IPS-15b (cell line): ENCODE data around the gene CC2D1A.

Experiments used
- H3K27me3 ChIP-seq: one replicate; pipeline ENCODE4 v1.6.1; 2013; ENCODE audit warnings: low read length; ENCODE audit not compliant: control insufficient read depth, insufficient read depth
- H3K36me3 ChIP-seq: one replicate; pipeline ENCODE4 v1.6.1; 2013; ENCODE audit warnings: low read length; ENCODE audit not compliant: control insufficient read depth, insufficient read depth
- H3K4me1 ChIP-seq: one replicate; pipeline ENCODE4 v1.6.1; 2013; ENCODE audit warnings: mild to moderate bottlenecking, low read length; ENCODE audit not compliant: control insufficient read depth, insufficient read depth
- H3K4me3 ChIP-seq: one replicate; pipeline ENCODE4 v1.5.1; 2013; ENCODE audit warnings: low read depth, low read length
- H3K9ac ChIP-seq: one replicate; pipeline ENCODE4 v1.6.1; 2013; ENCODE audit warnings: low read depth, mild to moderate bottlenecking, low read length
- H3K9me3 ChIP-seq: one replicate; pipeline ENCODE4 v1.6.1; 2013; ENCODE audit warnings: mild to moderate bottlenecking, low read length; ENCODE audit not compliant: control insufficient read depth, insufficient read depth

The CC2D1A gene

GRCh38 chr19:13881251-13881691 is 24.7 kb upstream of the CC2D1A start:
- Histone ChIP-seq H3K27me3 (peaks cover 4% of the 10 kb centered on the region), H3K36me3 (no peaks in the 10 kb centered on the region), H3K4me1 (peaks cover 10% of the 10 kb centered on the region), H3K4me3 (no peak overlapping the region), H3K9me3 (no peaks in the 10 kb centered on the region), H3K9ac (no peak overlapping the region)

DNA sequence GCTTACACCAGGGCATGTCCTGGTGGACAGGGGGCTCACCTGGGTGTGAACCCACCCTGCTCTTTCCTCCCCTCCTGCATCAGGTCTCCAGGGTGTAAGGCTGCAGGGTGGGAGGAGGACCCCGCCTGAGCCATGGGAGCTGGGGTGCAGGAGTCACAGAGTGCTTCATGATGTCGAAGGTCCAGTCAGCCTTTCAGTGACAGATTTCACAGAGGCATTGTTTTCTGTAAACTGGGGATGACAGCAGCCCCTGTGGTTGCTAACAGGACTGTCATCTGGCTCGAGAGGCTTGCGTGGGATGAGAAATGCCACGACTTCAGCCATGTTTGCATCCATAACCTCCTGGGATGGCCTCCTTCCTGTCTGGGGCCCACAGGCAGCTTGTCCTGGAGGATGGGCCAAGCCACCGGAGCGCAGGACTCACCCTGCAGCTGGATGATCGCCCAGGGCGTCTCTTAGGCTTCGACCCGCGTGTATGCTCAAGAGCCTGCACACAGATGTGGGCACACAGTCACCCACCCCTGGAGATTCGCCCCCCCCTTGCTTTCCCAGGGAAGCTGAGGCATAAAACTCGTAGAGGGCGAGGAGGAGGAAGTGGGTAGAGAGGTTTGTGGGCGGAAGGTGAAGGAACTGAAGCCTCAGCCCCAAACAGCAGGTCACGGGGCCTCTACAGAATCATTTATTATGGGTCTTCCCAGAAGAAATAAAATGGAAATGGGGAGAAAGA is 24.1 kb upstream of the CC2D1A start:
- Histone ChIP-seq H3K4me3 (no peak overlapping the region), H3K9me3 (no peaks in the 10 kb centered on the region), H3K4me1 (peaks cover 10% of the 10 kb centered on the region), H3K36me3 (no peaks in the 10 kb centered on the region), H3K27me3 (peaks cover 4% of the 10 kb centered on the region), H3K9ac (no peak overlapping the region)

- Histone ChIP-seq H3K4me3 (no peak overlapping the region), H3K9me3 (no peaks in the 10 kb centered on the region), H3K36me3 (no peaks in the 10 kb centered on the region), H3K9ac (no peak overlapping the region), H3K4me1 (peaks cover 10% of the 10 kb centered on the region), H3K27me3 (no peaks in the 10 kb centered on the region)
Measured at GRCh38 chr19:13882419-13882795, 23.6 kb upstream of the CC2D1A start.

- H3K4me1 ChIP-seq: peaks cover 10% of the 10 kb centered on the region
- no peaks in the 10 kb centered on the region for H3K9me3 ChIP-seq
- H3K9ac ChIP-seq: no peak overlapping the region
- no peaks in the 10 kb centered on the region for H3K27me3 ChIP-seq
- no peaks in the 10 kb centered on the region for H3K36me3 ChIP-seq
- no peak overlapping the region for H3K4me3 ChIP-seq
Measured at GRCh38 chr19:13882836-13883235, 23.2 kb upstream of the CC2D1A start.

- H3K9ac ChIP-seq: no peak overlapping the region
Measured at GRCh38 chr19:13883516-13884064, 22.4 kb upstream of the CC2D1A start.

DNA sequence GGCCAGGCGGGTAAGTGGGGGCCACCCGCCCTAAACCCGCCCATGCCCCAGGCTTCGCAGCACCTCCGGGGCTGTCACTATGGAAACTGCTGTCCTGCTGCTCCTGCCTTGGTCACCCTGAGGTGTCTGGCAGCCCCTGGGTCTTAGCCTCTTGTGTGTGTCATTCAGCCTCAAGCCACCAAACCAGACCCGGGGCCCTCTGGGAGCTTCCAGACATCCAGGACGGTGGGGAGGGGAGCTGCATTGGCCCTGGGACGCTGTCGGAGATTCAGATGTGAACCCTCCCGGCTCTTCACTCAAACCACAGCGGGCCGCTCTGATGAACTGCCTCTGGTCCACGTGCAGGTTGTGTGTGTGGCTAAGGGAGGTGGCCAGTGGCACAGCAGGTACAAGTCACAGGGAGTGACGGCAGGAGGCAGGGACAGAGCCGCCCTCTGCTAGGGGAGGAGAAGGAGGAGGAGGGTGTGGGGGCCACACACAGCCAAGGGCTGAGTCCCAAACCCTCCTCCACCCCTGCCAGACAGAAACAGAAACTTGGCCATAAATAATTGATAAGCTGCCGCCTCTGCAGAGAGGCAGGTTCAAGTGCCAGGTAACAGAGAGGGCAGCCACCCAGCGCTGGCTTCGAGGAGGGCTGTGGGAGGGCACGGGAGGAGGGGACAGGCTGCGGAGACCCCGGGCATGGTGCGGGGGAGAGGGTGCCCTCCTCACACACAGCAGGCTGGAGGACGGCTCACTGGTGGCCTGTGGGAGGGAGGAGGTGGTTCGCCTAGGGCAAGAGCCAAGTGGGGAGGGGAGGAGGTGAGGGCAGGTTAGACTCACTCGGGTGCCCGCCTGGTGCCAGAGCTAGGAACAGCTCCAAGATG is 21.0 kb upstream of the CC2D1A start:
- Histone ChIP-seq H3K9ac (no peak overlapping the region), H3K36me3 (no peaks in the 10 kb centered on the region), H3K4me3 (no peak overlapping the region), H3K9me3 (no peaks in the 10 kb centered on the region), H3K27me3 (no peaks in the 10 kb centered on the region), H3K4me1 (peaks cover 10% of the 10 kb centered on the region)

More at GRCh38 chr19:13883516-13884064, 22.4 kb upstream of the CC2D1A start:
- Histone ChIP-seq H3K27me3 (no peaks in the 10 kb centered on the region), H3K9me3 (no peaks in the 10 kb centered on the region), H3K4me3 (no peak overlapping the region), H3K4me1 (peaks cover 10% of the 10 kb centered on the region), H3K36me3 (no peaks in the 10 kb centered on the region)

DNA sequence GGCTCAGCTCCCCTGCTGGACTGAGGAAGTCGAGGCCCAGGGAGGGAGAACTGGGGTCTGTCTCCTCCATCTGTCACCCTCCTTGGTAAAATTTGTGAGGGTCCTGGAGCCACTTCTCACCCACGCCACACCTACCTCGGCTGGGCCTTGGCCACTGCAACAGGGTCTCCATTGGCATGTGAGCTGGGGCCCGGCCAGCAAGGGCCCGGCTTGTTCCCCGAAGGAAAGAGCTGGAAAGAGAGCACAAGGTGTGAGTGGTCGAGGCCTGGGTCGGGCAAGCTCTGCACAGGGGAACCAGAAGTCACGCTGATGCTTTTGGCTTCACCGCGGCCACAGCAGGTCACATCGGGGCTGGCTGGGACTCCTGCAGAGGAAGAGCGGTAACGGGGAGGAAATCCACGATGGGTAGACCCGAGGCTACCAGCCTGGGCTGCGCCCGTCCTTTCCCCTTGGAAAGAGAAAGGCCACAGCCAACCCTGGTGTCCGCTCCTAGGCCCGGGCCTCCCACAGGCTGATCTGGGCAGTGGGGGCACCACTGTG is 20.1 kb upstream of the CC2D1A start:
- Histone ChIP-seq H3K27me3 (no peaks in the 10 kb centered on the region), H3K4me1 (peaks cover 5% of the 10 kb centered on the region), H3K9me3 (no peaks in the 10 kb centered on the region), H3K9ac (no peak overlapping the region), H3K4me3 (no peak overlapping the region), H3K36me3 (no peaks in the 10 kb centered on the region)

DNA sequence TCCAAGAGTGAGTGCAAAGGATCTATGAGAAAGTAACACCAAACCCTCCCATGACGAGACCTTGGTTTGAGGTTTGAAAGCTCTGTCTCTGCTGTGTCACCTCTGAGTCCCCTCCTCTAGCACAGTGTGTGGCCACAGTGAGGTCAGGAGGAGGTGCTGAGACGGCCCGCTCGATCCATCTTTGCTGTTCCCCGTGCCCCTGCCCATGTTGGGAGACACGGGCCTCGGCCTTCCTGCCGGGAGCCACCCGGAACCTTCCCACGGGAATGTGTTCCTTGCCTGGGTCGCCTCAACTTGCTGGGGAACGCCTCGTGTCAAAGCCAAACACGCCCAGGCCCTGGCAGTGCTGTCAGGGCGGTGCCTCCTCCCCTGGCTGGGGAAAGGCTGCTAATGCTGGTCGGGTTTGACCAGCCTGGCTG is 19.0 kb upstream of the CC2D1A start:
- no peak overlapping the region for H3K9ac ChIP-seq

GRCh38 chr19:13887517-13887916 is 18.5 kb upstream of the CC2D1A start:
- no peak overlapping the region for H3K4me3 ChIP-seq
- no peaks in the 10 kb centered on the region for H3K27me3 ChIP-seq
- H3K9me3 ChIP-seq: no peaks in the 10 kb centered on the region
- no peaks in the 10 kb centered on the region for H3K36me3 ChIP-seq
- no peak overlapping the region for H3K9ac ChIP-seq
- H3K4me1 ChIP-seq: no peaks in the 10 kb centered on the region

More for the DNA sequence above, 19.0 kb upstream of the CC2D1A start:
- Histone ChIP-seq H3K27me3 (no peaks in the 10 kb centered on the region), H3K4me3 (no peak overlapping the region), H3K4me1 (no peaks in the 10 kb centered on the region), H3K9me3 (no peaks in the 10 kb centered on the region), H3K36me3 (no peaks in the 10 kb centered on the region)

GRCh38 chr19:13888281-13888680 is 17.7 kb upstream of the CC2D1A start:
- no peaks in the 10 kb centered on the region for H3K27me3 ChIP-seq
- H3K9me3 ChIP-seq: no peaks in the 10 kb centered on the region
- H3K4me1 ChIP-seq: no peaks in the 10 kb centered on the region
- H3K4me3 ChIP-seq: no peak overlapping the region
- H3K36me3 ChIP-seq: no peaks in the 10 kb centered on the region
- H3K9ac ChIP-seq: no peak overlapping the region

DNA sequence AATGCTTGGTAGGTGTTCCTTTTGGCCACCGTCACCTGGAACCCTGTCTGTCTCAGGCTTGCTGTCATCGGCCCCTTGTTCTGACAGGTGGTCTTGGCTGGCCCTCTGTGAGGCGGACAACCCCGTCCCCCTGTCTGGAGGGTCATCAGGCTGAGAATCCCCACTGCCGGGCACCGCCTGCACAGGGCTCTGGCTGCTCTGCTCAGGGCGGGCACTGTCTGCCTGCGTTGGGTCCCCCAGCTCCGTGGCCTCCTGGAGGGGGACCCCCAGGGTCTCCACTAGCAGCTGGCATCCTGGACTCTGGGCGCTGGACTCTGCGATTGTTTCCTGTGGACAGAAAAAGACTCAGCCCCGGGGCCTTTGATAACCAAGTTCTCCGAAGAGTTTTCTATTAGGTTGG is 15.9 kb upstream of the CC2D1A start:
- Histone ChIP-seq H3K9ac (no peak overlapping the region), H3K4me1 (no peaks in the 10 kb centered on the region)

More for the DNA sequence above, 15.9 kb upstream of the CC2D1A start:
- H3K36me3 ChIP-seq: no peaks in the 10 kb centered on the region
- no peaks in the 10 kb centered on the region for H3K9me3 ChIP-seq
- H3K4me3 ChIP-seq: no peak overlapping the region
- no peaks in the 10 kb centered on the region for H3K27me3 ChIP-seq
